Suprapubic skin (tissue), 4 donors: ENCODE results near the gene PDCD6IP.

Experiments
- CTCF ChIP-seq, 2 donors: fragments of 200-600 bp in 1 of 2; fragments of 450-650 bp in 1 of 2; sonication (generic) in 1 of 2; IDR thresholded peaks; one replicate each; pipeline ENCODE4 v1.5.1; 2016 to 2019; ENCODE audit warnings: antibody characterized with exemption in 2 of 2, mild to moderate bottlenecking in 1 of 2, moderate library complexity in 1 of 2
- EP300 ChIP-seq: sonication (generic); formaldehyde crosslinking; IDR thresholded peaks from one replicate; pipeline ENCODE4 v1.6.1; 2017; ENCODE audit warnings: antibody characterized with exemption
- POLR2A ChIP-seq, 2 donors: fragments of 450-650 bp; IDR thresholded peaks; one replicate each; pipeline ENCODE4 v1.6.1; 2017; ENCODE audit warnings: antibody characterized with exemption in 2 of 2, mild to moderate bottlenecking in 2 of 2, moderate library complexity in 2 of 2
- POLR2AphosphoS5 ChIP-seq, 3 donors: sonication (generic); formaldehyde crosslinking; IDR thresholded peaks; one replicate each; pipeline ENCODE4 v1.6.1; 2017; ENCODE audit warnings: antibody characterized with exemption in 3 of 3

- TF ChIP-seq CTCF (IDR thresholded peaks at IDR 0.05) = no peak
- no peak for TF ChIP-seq EP300
- TF ChIP-seq POLR2AphosphoS5 (IDR thresholded peaks at IDR 0.05) = no peak
- no peak for TF ChIP-seq POLR2A (IDR thresholded peaks at IDR 0.05)
These were observed 86.3 kb downstream of the PDCD6IP start for GRCh38 chr3:33884701-33885100.
